Mesothelial cell of epicardium (in vitro differentiated cells): ENCODE data around the gene ARMC9. TPM values are rescaled to one million over a fixed set of nuclear protein-coding genes. Genes with fewer than 3 reads are reported as not detected.

Experiments
- DNase-seq, 2 experiments: peaks; one replicate each; pipeline ENCODE4 v3.0.0; 2021; ENCODE audit warnings: low spot score in 2 of 2; ENCODE audit not compliant: unreplicated experiment in 2 of 2
- H3K27ac Mint-ChIP-seq: 2 replicates; pipeline ENCODE4 v1.8.0; 2021; ENCODE audit warnings: mixed read lengths
- H3K27me3 Mint-ChIP-seq: 2 replicates; pipeline ENCODE4 v1.8.0; 2021; ENCODE audit warnings: low read depth, mixed read lengths
- H3K36me3 Mint-ChIP-seq: 2 replicates; pipeline ENCODE4 v1.8.0; 2021; ENCODE audit warnings: mixed read lengths
- H3K4me1 Mint-ChIP-seq: 2 replicates; pipeline ENCODE4 v1.8.0; 2021; ENCODE audit warnings: mixed read lengths
- H3K4me3 Mint-ChIP-seq: 2 replicates; pipeline ENCODE4 v1.8.0; 2021; ENCODE audit warnings: mild to moderate bottlenecking, moderate library complexity, mixed read lengths
- H3K9me3 Mint-ChIP-seq: 2 replicates; pipeline ENCODE4 v1.8.0; 2021; ENCODE audit warnings: mixed read lengths
- total RNA-seq: library from RNA; stranded (reverse); gene quantifications from 3 replicates; pipeline ENCODE4 v1.2.1, GENCODE V29; 2021
- TF ChIP-seq, protein P1 (sequence below): fragments of 200-600 bp; sonication (generic); IDR thresholded peaks from one replicate; pipeline ENCODE4 v1.5.0; 2021; ENCODE audit warnings: antibody characterized with exemption; ENCODE audit not compliant: unreplicated experiment

The ARMC9 gene
- total RNA-seq, 1 donor from 2014 or later, result 52.3 TPM

DNA sequence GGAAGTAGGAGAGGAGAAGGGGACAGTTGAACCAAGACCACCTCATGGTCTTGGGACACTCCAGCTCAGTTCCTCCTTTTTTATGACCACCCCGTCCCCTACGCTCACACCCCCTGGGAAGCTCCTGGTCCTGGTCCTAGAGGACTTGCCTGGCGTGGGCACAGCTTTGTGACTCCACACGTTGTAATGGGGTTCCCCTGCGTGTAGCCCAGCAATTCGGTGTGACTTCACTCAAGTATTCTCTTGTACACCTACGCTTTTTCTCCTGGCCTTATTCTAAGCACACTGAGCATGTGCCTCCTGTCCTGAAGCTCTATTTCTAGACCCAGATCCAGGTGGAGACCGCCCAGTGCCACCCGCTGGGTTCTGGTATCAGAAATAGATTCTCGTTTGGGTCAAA, 161.0 kb downstream of the ARMC9 start:
- H3K27ac Mint-ChIP-seq, result no peak overlapping the region
- DNase-seq, result no peak
- H3K27me3 Mint-ChIP-seq, result no peaks in the 10 kb centered on the region
- TF ChIP-seq, protein P1, sequence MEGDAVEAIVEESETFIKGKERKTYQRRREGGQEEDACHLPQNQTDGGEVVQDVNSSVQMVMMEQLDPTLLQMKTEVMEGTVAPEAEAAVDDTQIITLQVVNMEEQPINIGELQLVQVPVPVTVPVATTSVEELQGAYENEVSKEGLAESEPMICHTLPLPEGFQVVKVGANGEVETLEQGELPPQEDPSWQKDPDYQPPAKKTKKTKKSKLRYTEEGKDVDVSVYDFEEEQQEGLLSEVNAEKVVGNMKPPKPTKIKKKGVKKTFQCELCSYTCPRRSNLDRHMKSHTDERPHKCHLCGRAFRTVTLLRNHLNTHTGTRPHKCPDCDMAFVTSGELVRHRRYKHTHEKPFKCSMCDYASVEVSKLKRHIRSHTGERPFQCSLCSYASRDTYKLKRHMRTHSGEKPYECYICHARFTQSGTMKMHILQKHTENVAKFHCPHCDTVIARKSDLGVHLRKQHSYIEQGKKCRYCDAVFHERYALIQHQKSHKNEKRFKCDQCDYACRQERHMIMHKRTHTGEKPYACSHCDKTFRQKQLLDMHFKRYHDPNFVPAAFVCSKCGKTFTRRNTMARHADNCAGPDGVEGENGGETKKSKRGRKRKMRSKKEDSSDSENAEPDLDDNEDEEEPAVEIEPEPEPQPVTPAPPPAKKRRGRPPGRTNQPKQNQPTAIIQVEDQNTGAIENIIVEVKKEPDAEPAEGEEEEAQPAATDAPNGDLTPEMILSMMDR, result no peak
- H3K36me3 Mint-ChIP-seq, result peaks cover 14% of the 10 kb centered on the region
- no peak overlapping the region for H3K4me3 Mint-ChIP-seq
- H3K4me1 Mint-ChIP-seq, result peaks cover 9% of the 10 kb centered on the region
- no peaks in the 10 kb centered on the region for H3K9me3 Mint-ChIP-seq

DNA sequence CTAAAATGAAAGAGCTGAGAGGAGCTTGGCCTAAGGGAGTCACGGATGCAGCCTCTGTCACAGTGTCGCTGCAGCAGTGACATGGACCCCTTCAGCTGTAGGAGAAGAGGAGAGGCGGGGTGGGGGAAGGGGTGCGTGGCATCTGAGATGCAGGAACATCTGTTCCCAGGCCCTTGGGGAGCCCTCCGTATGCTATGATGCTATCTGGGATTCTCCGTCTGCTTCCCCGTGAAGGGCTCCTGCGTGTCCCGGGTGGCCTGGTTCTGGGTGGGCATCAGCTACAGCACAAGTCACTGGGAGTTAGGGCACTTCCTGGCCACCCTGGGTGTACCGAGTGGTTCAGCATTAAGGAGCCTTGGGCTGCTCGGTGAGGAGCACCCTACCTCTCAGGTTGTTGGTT, 161.5 kb downstream of the ARMC9 start:
- Mint-ChIP-seq H3K27ac (no peak overlapping the region), H3K27me3 (no peaks in the 10 kb centered on the region), H3K36me3 (peaks cover 14% of the 10 kb centered on the region), H3K9me3 (no peaks in the 10 kb centered on the region), H3K4me1 (peaks cover 11% of the 10 kb centered on the region), H3K4me3 (no peak overlapping the region)
- TF ChIP-seq, protein P1, result no peak
- no peak for DNase-seq

DNA sequence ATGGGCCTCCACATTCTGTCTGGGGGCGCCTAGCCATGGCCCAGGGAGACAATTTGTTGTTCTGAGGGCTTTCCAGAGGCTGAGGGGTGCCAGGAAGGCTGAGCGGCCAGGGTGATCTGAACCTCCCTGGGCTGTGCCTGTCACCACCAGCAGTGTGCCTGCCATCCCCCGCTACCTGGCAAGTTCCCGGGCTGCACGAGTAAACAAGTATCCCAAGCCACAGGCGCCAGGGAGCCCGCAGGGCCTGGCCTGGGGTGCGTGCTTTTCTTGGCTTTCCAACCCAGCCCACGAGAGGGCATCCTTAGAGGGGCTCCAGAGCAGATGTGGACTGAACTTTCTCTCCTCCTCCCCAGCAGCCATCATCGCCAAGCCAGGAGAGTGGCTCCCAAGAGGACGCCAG, 162.0 kb downstream of the ARMC9 start:
- Mint-ChIP-seq H3K9me3 (no peaks in the 10 kb centered on the region), H3K4me1 (peaks cover 16% of the 10 kb centered on the region)
- no peak for DNase-seq

DNA sequence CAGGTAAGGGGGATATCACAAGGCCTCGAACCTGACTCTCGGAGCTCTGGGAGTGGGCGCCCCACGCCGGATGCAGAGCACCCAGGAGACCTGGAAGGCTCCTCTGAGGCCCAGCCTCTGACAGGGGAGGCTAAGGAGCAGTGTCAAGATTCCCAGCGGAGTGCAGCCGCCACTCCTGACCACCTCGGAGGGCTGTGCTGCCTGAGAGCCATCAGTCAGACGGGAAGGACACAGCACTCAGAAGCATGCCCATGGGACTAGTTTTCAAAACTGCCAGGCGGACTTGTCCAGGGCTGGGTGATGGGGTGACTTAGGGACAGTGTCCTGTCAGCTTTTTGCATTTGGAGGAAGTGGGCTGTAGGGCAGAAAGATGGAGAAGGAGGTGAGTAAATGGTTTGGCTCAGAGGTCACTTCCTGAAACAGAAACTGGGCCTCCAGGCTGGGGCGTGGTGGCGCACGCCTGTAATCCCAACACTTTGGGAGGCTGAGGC, 162.5 kb downstream of the ARMC9 start:
- Mint-ChIP-seq H3K27ac (no peak overlapping the region), H3K36me3 (peaks cover 14% of the 10 kb centered on the region), H3K4me3 (no peak overlapping the region), H3K9me3 (no peaks in the 10 kb centered on the region), H3K27me3 (no peaks in the 10 kb centered on the region), H3K4me1 (peaks cover 12% of the 10 kb centered on the region)
- no peak for DNase-seq
- TF ChIP-seq, protein P1, result no peak

More for the DNA sequence above, 162.0 kb downstream of the ARMC9 start:
- peaks cover 14% of the 10 kb centered on the region for H3K36me3 Mint-ChIP-seq
- no peak overlapping the region for H3K27ac Mint-ChIP-seq
- H3K4me3 Mint-ChIP-seq, result no peak overlapping the region
- TF ChIP-seq, protein P1, result no peak
- no peaks in the 10 kb centered on the region for H3K27me3 Mint-ChIP-seq

DNA sequence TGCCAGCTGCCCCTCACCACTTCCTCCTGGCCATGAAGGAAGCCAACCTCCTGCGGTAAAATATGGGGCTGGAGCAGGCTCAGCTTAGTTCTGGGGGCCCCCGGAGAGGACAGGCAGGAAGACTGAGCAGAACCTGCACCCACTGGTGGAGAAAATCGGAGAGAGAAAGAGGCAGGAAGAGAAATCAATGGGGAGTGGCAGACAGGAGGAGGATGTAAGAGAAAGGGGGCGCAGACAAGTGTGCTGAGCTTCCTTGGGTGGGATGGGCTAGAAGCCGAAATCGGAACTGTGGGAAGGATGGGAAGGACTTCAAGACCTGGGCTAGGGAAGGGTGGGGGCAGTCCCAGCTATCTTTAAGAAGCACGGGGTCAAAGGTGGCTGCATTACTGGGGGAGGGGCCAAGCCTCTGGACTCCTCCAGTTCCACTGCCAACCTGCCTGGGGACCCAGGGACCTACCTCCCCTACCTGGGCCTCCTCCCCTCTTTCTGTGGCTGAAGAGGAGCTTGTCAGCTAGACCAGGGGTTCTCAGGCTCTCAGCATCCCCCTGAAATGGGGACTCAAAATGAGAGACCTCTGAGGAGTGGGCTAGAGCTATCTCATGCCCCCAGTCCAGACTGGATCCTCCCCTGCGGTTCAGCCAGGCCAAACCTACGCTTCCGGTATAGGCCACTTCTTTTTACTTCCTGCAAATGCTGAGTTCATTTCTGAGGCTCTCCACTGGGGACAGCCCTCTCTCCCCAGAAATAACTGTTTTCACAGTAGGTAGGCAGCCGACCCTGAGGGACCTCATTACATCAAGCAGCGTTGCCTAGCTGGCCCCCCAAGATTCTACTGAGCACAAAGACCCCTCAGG, 163.5 kb downstream of the ARMC9 start:
- Mint-ChIP-seq H3K9me3 (no peaks in the 10 kb centered on the region), H3K4me1 (peaks cover 7% of the 10 kb centered on the region), H3K27ac (no peak overlapping the region)

More for the DNA sequence above, 163.5 kb downstream of the ARMC9 start:
- Mint-ChIP-seq H3K36me3 (peaks cover 14% of the 10 kb centered on the region), H3K27me3 (no peaks in the 10 kb centered on the region), H3K4me3 (no peak overlapping the region)
- TF ChIP-seq, protein P1, result no peak
- no peak for DNase-seq
